ENCODE results near the gene HDAC11.

GRCh38 chr3:13536832-13537231 lies 56.7 kb downstream of the HDAC11 start:
- TF ChIP-seq, protein P1, sequence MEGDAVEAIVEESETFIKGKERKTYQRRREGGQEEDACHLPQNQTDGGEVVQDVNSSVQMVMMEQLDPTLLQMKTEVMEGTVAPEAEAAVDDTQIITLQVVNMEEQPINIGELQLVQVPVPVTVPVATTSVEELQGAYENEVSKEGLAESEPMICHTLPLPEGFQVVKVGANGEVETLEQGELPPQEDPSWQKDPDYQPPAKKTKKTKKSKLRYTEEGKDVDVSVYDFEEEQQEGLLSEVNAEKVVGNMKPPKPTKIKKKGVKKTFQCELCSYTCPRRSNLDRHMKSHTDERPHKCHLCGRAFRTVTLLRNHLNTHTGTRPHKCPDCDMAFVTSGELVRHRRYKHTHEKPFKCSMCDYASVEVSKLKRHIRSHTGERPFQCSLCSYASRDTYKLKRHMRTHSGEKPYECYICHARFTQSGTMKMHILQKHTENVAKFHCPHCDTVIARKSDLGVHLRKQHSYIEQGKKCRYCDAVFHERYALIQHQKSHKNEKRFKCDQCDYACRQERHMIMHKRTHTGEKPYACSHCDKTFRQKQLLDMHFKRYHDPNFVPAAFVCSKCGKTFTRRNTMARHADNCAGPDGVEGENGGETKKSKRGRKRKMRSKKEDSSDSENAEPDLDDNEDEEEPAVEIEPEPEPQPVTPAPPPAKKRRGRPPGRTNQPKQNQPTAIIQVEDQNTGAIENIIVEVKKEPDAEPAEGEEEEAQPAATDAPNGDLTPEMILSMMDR (IDR thresholded peaks at IDR 0.05), result no peak
- TF ChIP-seq ZFX (IDR thresholded peaks at IDR 0.05; ENCODE audit: borderline replicate concordance), result no peak

Data from 22Rv1 (cell line).